H7 (cell line): Measurements from ENCODE around the gene IFITM2. TPM values are rescaled to one million over a fixed set of nuclear protein-coding genes. Genes with fewer than 3 reads are reported as not detected.
A peak's percentile ranks its signal among the peaks of the same experiment; 100 is the strongest.
"Not testable (repeated sequence)": the region's sequence is repeated elsewhere in the genome, so short reads cannot be mapped to it uniquely, and the experiment has no call there.

Experiments
- DNase-seq: peaks from one replicate; pipeline ENCODE4 v3.0.0; 2012
- H3K27me3 ChIP-seq: 2 replicates; pipeline ENCODE4 v1.6.0; 2011; ENCODE audit warnings: mild to moderate bottlenecking, low read length; ENCODE audit not compliant: control insufficient read depth, insufficient read depth
- H3K36me3 ChIP-seq: replicated peaks from 2 replicates; pipeline ENCODE4 v1.5.1; 2011; ENCODE audit warnings: low read length; ENCODE audit not compliant: control insufficient read depth, insufficient read depth
- H3K4me3 ChIP-seq: 2 replicates; pipeline ENCODE4 v1.5.1; 2011; ENCODE audit warnings: low read depth, mild to moderate bottlenecking, control low read depth, low read length, moderate library complexity; ENCODE audit not compliant: insufficient read depth
- total RNA-seq: library from RNA; depleted of rRNA; stranded (reverse); fragments of >200 nt; shearing (Covaris generic); gene quantifications from 2 replicates; pipeline ENCODE4 v1.2.3, GENCODE V29; 2014

IFITM2 gene
- total RNA-seq, 1 experiment from 2014 or later, result 374 TPM

- H3K4me3 ChIP-seq, result no peak overlapping the region
- H3K27me3 ChIP-seq, result no peaks in the 10 kb centered on the region
- H3K36me3 ChIP-seq, result no peaks in the 10 kb centered on the region
- DNase-seq, result no peak
Observed at GRCh38 chr11:306645-307371, 808 bp upstream of the IFITM2 start.

- not testable (repeated sequence) for DNase-seq, H3K36me3 ChIP-seq, H3K27me3 ChIP-seq
- peak overlapping the region; percentile 27 for H3K4me3 ChIP-seq
Observed at GRCh38 chr11:308740-309665, 1.4 kb downstream of the IFITM2 start.

GRCh38 chr11:309979-310572 is 2.5 kb downstream of the IFITM2 start:
- not testable (repeated sequence) for DNase-seq

GRCh38 chr11:311013-311748 is 3.6 kb downstream of the IFITM2 start:
- H3K27me3 ChIP-seq, DNase-seq, H3K36me3 ChIP-seq: not testable (repeated sequence)
- peak overlapping the region; percentile 27 for H3K4me3 ChIP-seq

More at GRCh38 chr11:309979-310572, 2.5 kb downstream of the IFITM2 start:
- H3K27me3 ChIP-seq, H3K36me3 ChIP-seq: not testable (repeated sequence)
- peak overlapping the region; percentile 12; the same call in 1 of the 2 replicates for H3K4me3 ChIP-seq

GRCh38 chr11:312092-312816 is 4.6 kb downstream of the IFITM2 start:
- H3K4me3 ChIP-seq, result peak overlapping the region; percentile 4; the same call in 1 of the 2 replicates
- DNase-seq, result no peak
- H3K27me3 ChIP-seq, result peaks cover 5% of the 10 kb centered on the region; the same call in 1 of the 2 replicates
- peaks cover 5% of the 10 kb centered on the region for H3K36me3 ChIP-seq

- Histone ChIP-seq H3K4me3 (peak overlapping the region; percentile 91), H3K36me3 (peaks cover 5% of the 10 kb centered on the region), H3K27me3 (peaks cover 5% of the 10 kb centered on the region; the same call in 1 of the 2 replicates)
- DNase-seq, result no peak
Observed at GRCh38 chr11:313304-313786, 5.7 kb downstream of the IFITM2 start.

GRCh38 chr11:313787-314553 is 6.4 kb downstream of the IFITM2 start, which contains the start of gene IFITM1:
Gene IFITM1, plus strand, starts transcription at chr11:314040. Its CDS starts 131 bp downstream, at chr11:314171.
- DNase-seq, result peak; percentile 88
- H3K36me3 ChIP-seq, result peaks cover 5% of the 10 kb centered on the region
- H3K4me3 ChIP-seq, result peak within 1 kb of the TSS; percentile 91
- peaks cover 5% of the 10 kb centered on the region; the same call in 1 of the 2 replicates for H3K27me3 ChIP-seq

GRCh38 chr11:314554-314875 is 6.9 kb downstream of the IFITM2 start:
- H3K4me3 ChIP-seq, result peak overlapping the region; percentile 91
- not testable (repeated sequence) for H3K27me3 ChIP-seq, H3K36me3 ChIP-seq, DNase-seq

- Histone ChIP-seq H3K4me3 (peak overlapping the region; percentile 91), H3K36me3 (peaks cover 5% of the 10 kb centered on the region), H3K27me3 (peaks cover 5% of the 10 kb centered on the region; the same call in 1 of the 2 replicates)
- DNase-seq, result no peak
Observed at GRCh38 chr11:315051-315481, 7.5 kb downstream of the IFITM2 start.

GRCh38 chr11:315516-315994 is 7.9 kb downstream of the IFITM2 start:
- Histone ChIP-seq H3K27me3 (peaks cover 5% of the 10 kb centered on the region; the same call in 1 of the 2 replicates), H3K36me3 (peaks cover 5% of the 10 kb centered on the region), H3K4me3 (peak overlapping the region; percentile 91)
- DNase-seq, result no peak

GRCh38 chr11:316031-316701 is 8.6 kb downstream of the IFITM2 start:
- DNase-seq, result peak; percentile 77
- peak overlapping the region; percentile 91 for H3K4me3 ChIP-seq
- peaks cover 5% of the 10 kb centered on the region for H3K36me3 ChIP-seq

GRCh38 chr11:316891-317301 is 9.3 kb downstream of the IFITM2 start:
- peak overlapping the region; percentile 91; the same call in 1 of the 2 replicates for H3K4me3 ChIP-seq
- no peak for DNase-seq

More at GRCh38 chr11:316031-316701, 8.6 kb downstream of the IFITM2 start:
- peaks cover 5% of the 10 kb centered on the region; the same call in 1 of the 2 replicates for H3K27me3 ChIP-seq

More at GRCh38 chr11:316891-317301, 9.3 kb downstream of the IFITM2 start:
- Histone ChIP-seq H3K27me3 (peaks cover 5% of the 10 kb centered on the region; the same call in 1 of the 2 replicates), H3K36me3 (peaks cover 5% of the 10 kb centered on the region)
